NCI-H2029 treated with DMSO at 0.1 percent for 48 hours (cell line): ENCODE results near the gene HEMK1.
A peak's percentile ranks its signal among the peaks of the same experiment; 100 is the strongest.

Source experiments
- DNase-seq: peaks from one replicate; lab custom pipeline; 2025; lab: John Stamatoyannopoulos, UW

Gene HEMK1

DNA sequence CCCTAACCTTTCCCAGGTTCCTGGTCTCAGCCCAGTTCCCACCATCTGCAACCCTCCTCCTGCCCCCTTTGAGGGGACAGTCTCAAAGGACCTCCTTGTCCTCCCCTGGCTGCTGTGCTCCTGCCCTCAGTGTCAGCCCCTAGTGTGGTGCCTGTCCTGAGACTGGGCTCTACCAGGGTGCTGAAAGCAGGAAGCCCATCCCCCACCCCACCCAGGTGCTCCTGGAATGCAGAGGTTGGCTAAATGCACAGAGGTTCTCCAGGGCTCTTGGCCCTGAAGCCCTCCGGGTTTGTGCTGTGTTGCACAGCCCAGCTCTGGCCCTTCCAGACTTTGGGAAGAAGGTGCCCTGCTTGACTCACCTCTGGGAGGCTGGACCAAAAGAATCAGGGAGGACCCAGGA is 23.5 kb upstream of the HEMK1 start:
- no peak for DNase-seq

DNA sequence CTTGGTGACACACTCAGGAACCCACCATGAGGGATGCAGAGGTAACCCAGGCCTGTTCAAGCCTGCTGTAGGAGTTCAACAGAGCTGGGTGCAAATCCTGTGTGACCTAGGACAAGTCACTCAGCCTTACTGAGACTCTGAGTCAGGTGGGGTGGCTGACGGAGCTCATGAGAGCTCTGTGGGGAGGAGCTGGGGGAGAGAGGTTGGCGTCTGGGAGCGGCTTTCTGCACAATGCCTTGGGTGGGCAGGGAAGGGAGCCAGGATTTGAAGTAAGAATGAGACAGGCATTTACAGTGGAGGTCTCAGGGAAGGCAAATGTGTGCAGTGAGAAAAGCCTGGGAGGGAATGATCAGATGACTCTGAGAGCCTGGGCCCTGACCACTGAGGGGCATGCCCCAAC is 20.1 kb upstream of the HEMK1 start:
- DNase-seq: no peak

DNA sequence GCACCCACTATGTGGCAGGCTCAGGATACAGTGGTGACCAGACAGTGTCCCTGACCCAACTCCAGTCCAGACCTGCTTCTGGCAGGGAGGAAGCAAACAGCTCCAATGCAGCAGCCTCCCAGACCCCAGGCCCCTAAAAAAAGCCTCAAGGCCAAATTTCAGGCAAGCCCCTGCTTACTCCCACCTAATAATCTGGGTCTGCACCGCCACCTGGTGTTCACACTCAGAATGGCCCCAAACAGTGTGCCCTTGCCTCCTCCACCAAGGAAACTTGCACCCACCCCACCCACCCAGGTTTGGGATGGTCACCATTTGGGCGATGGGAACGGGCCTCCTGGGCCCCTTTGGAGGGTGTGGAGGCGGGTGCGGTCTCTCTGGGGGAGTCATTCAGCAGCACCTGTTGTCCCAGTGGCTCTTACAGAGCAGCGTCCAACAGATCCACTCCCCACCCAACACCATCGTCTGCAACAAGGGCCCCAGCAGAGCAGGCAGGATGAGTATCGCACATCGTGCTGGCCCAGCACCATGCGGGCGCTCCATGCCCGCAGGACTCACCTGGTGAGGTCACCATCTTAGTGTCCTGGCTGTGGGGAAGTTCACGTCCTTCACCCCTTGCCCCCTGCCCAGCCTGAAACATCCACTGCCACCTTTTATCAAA is 19.1 kb upstream of the HEMK1 start:
- no peak for DNase-seq

DNA sequence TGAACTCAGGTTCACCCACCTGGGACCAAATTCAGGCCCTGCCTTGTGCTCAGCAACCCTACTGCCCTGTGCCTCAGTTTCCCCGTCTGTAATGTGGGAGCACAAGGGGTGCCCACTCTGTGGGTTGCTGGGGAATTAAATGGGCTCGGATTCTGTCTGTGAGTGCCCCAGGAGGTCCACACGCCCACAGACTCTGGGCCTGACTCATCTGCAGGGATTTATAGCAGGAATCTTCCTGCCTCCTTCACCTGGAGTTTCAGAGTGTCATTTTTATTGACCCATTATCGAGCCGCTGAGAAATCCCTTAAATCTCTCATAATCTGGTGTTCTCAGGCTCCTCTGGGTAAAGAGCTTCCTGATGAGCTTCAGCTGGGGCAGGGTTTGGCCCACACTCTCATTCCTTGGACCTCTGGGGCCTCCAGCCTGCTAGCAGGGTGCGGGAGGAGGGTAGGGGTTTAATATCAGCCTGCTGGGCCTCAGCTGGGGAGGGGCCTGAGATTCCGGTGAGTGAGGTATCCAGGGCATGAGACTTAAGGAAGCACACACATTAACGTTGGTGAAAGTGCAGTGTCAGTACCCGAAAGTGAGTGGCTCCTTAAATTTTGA is 18.2 kb upstream of the HEMK1 start:
- DNase-seq: no peak

DNA sequence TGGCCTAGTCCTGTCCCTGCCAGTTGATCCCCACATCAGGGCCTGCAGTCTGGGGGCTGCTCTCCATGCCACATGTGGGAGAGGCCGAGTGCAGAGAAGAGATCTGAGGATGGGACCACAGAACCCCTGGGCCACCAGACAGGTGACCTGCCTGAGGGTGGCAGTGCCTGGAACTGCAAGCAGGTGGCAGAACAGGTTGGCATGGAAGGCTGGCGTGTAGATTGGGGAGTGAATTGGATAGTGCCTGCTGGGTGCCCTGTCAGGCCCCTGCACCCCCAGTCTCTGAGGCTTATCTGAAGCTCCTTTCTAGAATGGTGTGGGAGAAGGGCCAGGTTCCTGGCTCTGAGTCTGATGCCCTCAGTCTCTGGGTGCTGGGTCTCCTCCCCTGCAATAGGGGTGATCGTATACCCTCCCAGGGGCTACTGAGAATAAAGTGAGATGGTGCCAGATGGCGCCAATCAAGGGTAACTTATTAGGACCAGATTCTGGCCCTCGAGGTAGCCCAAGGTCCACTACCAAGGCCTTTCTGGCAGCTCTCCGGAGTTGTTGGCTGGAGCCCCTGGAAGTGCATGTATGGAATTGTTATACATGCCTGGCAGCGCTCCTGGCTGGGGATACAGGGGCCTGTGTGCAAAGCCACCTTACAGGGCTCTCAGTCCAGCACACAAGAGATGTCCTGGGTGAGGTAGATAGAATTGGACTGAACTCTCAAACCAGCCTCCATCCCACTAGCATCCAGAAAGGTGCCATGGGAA is 17.5 kb upstream of the HEMK1 start:
- no peak for DNase-seq

DNA sequence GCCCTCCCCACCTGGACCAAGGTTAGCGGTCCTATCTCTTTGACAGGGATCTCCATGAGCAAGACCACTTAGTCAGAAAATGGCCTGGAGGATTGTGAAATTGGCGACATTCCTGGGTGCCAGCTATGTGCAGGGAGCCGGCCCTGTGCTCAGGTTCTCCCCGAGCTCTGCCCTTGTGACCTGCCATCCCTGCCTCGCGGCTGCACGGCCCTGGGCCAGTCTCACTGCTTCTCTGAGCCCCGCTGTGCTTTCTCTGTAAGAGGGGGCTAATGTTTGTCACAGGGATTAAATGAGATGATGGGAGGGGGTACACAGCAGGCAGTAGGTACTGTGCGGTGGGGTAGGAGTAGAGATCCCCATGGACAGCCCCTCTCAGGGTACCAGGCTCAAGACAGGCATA is 16.7 kb upstream of the HEMK1 start:
- DNase-seq: no peak

DNA sequence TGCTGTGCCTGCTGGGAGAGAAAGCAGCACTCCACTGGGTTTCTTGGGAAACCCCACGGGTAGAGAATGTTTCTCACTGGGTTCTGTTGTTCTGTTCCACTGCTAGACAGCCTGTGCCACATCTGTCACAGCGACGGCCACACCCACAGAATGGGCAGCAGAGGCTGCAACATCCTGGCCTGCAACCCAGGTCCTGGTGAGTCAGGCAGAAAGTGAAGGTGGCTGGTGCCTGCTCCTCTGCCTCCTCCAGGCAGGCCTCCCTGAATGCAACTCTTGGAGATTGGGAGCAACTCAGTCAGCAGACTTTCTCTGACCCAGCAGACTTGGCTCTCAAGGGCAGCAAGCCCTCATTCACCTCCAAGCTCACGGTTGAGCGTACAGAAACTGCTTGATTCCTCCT is 14.8 kb upstream of the HEMK1 start:
- no peak for DNase-seq

DNA sequence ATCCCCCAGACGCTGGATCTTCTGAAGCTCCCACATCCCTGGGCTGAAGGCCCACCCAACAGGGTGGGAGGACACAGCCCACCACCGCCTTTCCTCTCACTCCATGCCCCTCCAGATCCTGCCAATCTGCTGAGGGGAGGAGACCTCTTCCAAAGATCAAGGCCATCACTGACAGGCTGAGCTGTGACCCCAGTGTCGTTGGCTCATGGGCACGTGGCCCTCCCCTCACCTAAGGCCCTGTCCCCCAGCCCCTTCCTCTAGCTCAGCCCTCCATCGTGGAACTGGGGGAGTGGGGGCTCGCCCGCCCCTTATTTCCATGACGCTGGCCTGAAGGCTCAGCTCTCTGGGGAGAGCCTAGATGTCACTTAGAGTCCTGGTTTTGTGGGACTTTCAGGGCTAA is 12.2 kb upstream of the HEMK1 start:
- DNase-seq: no peak

DNA sequence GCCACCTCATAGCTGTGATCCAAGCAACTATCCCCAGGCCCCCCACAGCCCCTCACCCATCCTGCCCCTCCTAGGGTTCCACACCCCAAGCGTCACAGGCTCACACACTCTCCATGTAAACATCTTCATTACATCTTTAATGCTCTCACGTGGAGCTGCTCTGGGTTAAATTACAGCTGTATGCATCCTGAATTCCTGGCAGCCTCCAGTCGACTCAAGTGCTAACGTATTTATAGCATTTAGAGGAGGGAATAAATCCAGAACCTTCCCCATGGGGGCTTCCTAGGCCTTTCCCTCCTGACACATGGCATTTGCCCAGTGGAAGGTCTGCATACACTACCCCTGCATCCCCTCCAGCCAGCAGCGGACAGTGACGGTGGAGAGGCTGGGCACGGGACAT is 11.4 kb upstream of the HEMK1 start:
- DNase-seq: no peak

DNA sequence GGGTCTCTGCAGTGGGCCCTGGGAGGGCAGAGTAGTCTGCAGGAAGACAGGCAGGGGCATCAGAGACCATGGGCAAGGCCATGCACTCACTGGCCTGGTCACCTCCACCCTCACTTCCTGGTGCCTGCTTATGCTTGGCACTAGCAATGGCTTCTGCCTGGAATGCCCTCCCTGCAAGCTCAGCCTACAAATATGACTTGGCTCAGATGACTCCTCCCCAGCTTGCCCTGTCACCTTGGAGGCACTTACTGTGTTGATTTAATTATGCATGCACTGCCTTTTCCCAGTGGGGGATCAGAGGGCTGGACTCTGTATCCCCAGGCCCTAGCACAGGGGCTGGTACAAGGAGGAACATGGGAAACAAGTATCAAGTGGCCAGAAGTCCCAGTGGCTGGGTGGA is 9.6 kb upstream of the HEMK1 start:
- DNase-seq: no peak

DNA sequence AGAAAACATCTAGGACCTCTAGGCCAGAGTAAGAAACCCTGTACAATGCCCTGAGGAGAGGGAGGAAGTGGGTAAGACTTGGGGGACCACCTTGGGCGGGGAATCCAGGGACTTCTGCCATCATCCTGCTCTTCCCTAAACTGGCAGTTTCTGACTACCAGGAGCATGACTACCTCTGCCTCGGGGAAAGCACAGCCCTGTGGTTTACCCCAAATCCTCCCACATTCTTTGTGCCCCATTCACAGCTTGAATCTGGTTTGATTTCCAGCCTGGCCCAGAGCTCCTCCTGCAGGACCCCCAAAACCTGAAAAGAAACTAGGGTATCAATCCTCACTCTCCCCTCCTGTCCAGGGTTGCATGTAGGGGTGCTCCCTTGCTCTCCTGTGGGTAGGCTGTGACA is 6.5 kb upstream of the HEMK1 start:
- DNase-seq: no peak

DNA sequence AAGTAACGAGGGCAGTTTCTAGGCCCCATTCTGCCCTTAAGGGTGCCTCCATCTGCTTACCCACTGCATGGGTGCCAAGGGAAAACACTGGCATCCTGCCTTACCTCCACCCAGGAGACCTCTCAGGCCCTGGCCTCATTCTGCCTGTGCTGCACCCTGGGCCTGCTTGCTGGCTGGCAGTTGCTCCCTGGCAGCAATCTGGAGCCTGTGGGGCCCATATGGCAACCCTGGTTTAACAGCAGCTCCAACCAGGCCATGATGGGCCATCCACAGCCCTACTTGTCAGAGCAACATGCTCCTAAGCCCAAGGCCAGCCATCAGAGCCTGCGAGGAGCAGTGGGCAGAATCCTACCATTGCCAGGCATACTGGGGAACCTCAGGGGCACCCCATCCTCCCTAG is 5.5 kb upstream of the HEMK1 start:
- no peak for DNase-seq

DNA sequence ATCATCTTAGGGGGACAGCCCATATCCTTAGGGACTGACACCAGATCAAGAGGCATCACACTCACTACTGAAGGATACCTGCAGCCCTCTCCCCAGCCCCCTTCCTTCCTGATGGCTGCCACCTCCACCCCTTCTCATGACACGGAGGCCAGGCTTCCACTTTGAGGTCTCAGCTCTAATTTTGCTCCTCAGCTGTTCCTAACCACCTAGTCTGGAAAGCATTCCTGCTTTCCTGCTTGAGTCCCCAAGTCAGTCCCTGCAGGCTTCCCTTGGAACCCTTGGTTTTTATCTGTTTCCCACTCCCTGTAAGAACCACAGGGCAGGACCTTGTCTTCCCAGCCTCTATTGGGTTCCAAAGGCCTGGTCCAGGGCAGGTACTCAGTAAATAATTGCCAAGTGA is 5.0 kb upstream of the HEMK1 start:
- no peak for DNase-seq

DNA sequence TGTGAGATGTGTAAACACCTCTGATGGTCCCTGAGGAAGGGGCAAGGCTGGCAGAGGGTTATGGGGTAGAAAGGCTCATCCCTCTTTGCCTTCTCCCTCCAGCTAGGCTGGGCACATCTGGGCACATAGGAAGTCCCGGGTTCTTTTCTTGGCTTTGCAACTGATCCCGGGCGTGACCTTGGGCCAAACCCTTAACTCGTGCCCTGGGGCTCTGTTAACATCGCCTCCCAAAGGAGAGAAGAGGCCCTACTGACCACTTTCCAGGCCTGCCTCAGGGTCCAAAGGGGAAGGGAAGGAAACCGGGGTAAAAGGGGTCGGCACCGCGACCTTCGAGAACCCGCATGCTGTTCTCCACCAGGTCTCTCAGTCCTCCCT is 2.3 kb upstream of the HEMK1 start:
- no peak for DNase-seq

DNA sequence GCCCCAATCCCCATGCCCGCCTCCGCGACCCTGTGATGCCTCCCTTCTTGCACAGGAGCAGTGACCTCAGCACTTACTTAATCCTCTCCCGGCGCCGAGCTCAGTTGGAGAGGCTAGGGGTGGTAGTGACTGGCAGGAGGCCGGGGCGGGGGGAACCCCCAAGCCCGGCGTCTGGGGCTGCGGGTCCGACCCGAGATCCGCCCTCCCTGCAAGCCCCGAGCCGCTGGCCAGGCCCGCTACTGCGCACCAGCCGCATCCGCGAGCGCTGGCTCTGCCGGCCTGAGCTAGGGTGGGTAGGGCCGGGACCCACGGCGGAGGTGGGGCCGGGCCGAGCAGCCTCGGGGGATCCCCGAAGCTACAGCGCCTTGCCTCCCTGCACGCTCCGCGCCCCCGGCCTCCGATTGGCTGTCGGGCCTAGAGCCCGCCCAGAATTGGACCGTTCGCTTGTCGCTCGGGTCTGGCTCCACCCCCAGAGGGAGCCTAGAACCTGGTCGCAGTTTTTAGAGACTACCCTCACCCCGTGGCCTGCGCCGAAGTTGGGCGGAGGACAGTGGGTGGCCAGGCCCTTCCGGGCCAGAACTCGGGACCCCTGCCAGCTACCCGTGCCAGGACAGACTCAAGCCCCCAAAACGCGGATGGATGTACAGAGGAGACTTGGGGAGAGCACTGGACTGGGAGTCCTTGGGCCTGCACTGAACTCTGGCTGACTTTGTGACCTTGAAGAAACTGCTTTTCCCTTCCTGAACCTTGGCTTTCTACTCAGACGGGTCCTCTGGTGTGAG is 1.7 kb upstream of the HEMK1 start, which contains the start of gene C3orf18:
C3orf18 (minus strand) TSS at position 362 of the 782 bp plus-strand sequence. CDS start 2,048 bp downstream, outside the sequence.
- peak; percentile 2 for DNase-seq

DNA sequence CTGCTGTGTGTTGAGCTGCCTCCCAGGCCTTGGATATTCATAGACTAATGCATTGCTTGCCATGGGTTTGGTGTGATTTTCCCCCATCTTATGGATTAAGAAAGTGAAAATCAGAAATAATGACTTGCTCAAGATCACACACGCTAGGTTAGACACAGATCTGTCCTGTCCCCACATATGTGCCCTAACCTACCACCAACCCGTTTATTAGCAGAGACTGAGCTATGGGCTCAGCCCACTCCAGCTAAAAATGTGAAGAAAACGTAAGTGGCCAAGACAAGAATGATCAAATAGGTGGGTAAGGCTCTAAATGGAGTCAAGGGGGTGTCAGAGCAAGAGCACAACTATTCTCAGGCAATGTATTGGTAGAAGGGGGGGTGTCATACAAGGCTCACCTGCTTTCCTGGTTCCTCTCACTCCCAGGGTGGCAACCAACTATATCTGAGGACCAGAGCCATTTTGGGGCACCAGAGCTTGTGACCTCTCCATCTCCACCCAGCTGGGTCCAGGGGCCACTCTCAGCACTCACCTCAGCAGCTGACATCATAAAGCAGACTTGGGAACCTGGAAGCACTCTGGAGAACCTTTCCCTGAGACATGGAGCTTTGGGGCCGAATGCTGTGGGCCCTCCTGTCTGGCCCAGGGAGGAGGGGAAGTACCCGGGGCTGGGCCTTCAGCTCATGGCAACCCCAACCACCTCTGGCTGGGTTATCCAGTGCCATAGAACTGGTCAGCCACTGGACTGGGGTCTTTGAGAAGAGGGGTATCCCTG is 1.4 kb downstream of the HEMK1 start:
- DNase-seq: no peak

DNA sequence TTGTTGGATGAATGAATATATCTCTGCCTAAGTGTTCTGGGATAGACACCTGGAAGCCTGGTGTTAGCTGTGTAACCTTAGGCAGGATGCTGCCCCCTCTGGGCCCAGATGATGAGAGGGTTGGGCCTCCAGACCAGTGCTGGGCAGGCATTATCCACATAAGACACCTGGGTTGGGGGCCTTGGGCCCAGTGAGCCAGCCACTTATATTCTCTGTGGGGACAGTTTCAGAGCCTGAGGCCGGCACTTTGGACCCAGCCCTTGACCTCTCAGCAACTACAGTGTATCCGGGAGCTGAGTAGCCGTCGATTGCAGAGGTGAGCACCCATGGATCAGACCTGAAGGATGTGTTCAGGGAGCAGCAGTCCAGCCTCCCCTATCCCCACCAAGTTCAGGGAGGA is 2.2 kb downstream of the HEMK1 start:
- no peak for DNase-seq

DNA sequence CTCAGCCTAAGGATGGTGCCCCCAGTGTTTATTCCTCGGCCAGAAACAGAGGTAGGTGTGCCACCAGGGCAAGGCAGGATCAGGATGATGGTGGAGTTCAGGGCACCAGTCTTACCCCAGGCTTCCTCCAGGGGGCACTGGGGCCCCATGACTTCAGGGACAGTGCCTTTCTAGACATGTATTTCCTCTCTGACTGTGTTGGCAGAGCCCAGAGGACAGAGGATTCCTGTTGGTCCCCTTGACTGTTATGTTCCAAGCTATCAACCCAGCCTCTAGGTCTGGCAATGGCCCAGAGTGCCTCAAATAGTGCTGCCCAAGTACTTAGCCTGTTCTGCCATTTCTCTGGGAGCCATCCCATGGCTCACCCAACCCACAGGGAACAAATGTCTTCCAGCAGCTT is 2.8 kb downstream of the HEMK1 start:
- peak; percentile 4 for DNase-seq

DNA sequence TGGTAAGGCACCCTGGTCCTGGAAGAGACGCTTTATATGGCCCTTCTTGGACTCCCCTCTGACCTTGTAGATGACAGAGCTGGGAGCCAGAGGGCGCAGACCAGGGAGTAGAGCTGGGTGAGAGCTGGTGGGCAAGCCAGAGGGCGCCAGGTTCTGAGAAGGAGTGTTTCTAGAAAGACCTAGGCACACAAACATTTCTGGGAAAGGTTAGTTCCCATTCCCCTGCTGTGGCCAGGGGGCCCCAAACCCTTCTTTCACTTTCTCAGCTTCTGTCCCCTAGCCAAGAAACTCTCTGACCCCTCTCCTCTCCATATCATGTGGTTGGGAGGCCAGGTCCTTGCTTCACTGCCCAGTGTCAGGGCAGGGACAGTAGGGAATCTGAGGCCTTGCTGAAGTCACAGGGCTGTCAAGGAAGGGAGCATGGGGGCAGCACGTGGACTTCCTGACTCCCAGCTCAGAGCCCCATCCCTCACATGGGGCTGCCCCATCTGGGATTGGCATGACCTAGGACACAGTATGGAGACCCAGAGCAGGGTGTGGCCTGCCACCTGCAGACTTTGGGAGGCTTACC is 3.6 kb downstream of the HEMK1 start:
- no peak for DNase-seq

DNA sequence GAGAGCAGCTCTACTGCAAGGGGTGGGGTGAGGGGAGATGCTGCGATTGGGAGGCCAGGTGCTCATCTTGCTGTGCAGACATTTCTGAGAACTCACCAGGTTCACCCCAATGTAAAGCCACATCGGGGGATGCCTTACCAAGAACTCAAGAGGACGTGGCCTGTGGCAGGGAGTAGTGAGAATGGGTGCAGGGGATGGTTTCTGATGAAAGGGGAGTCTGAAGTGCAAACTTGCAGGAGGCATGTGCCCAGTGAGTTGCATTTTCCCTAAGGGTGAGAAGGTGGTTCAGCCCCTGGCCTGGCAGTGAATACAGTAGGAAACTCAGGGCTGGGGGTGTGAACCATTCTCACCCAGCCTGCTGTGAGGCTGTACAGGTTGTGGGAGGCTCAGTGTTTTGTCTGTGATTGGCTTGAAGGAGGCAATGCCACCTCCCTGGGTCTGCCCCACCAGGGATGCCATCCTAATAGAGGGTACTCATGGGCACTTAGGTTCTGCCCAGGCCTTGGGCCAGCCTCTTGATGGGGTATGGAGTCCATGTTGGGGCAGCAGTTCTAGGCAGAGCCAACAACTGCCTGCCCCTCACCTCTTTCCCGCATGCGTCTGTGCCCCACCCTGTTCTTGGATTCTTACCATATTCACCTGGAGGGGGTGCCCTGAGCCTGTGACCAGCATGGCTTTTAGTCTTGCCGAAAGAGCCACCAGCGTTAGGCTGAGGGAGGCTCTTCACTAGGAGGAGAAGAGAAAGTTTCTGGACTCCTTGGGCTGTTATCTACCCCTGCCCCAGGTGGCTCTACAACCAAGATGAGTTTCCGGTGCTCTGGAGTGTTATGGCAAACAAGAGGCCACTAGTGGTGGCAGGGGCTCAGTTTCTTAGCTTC is 4.5 kb downstream of the HEMK1 start:
- DNase-seq: no peak

DNA sequence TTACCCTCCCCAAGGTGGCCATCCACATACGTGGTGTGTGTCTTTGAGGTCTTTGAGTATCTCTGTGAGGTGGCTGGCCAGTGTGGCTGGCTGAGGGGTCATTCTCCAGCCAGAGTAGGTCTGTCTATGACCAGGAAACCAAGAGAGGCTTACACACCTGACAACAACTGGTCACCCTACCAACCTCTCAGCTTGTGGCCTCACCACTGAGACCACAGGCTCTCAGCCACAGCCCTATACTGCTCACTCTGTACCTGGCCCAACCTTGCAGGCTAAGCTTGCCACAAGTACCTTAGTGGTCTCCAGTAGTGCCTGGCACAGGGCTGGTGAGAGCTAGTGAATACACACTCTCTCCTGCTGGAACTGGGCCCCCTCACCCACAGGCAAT is 5.1 kb downstream of the HEMK1 start:
- DNase-seq: no peak
